ENCODE results near the gene VWA3B.

GRCh38 chr2:98121149-98121548 lies 34.2 kb downstream of the VWA3B start:
- no peak for TF ChIP-seq POLR2A (IDR thresholded peaks at IDR 0.05; ENCODE audit: low read length)
- no peak for TF ChIP-seq RAD21 (conservative IDR thresholded peaks at IDR 0.05 in 1 of 2, IDR thresholded peaks at IDR 0.05 in 1 of 2)
- TF ChIP-seq, protein P1, sequence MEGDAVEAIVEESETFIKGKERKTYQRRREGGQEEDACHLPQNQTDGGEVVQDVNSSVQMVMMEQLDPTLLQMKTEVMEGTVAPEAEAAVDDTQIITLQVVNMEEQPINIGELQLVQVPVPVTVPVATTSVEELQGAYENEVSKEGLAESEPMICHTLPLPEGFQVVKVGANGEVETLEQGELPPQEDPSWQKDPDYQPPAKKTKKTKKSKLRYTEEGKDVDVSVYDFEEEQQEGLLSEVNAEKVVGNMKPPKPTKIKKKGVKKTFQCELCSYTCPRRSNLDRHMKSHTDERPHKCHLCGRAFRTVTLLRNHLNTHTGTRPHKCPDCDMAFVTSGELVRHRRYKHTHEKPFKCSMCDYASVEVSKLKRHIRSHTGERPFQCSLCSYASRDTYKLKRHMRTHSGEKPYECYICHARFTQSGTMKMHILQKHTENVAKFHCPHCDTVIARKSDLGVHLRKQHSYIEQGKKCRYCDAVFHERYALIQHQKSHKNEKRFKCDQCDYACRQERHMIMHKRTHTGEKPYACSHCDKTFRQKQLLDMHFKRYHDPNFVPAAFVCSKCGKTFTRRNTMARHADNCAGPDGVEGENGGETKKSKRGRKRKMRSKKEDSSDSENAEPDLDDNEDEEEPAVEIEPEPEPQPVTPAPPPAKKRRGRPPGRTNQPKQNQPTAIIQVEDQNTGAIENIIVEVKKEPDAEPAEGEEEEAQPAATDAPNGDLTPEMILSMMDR (IDR thresholded peaks at IDR 0.05) = no peak
- TF ChIP-seq JUN (IDR thresholded peaks at IDR 0.05) = no peak
- TF ChIP-seq MYC (IDR thresholded peaks at IDR 0.05; ENCODE audit: borderline replicate concordance, low read length) = no peak
- TF ChIP-seq EP300 (IDR thresholded peaks at IDR 0.05) = no peak
- TF ChIP-seq FOSL2 (IDR thresholded peaks at IDR 0.05) = no peak
- TF ChIP-seq FOSL2 (CRISPR knock-in tag; IDR thresholded peaks at IDR 0.05) = no peak
